Neutrophil (primary cell): ENCODE results near the gene CDR2.

Source experiments
- H3K27ac ChIP-seq: fragments of 200-600 bp; sonication (generic); 2 replicates; pipeline ENCODE4 v1.5.1; 2016; ENCODE audit warnings: mild to moderate bottlenecking, moderate library complexity
- H3K27me3 ChIP-seq: fragments of 200-600 bp; sonication (generic); 2 replicates; pipeline ENCODE4 v1.6.0; 2016; ENCODE audit warnings: mild to moderate bottlenecking
- H3K36me3 ChIP-seq: fragments of 200-600 bp; sonication (generic); 2 replicates; pipeline ENCODE4 v1.5.1; 2017
- H3K4me1 ChIP-seq, 2 experiments: fragments of 200-600 bp in 1 of 2; sonication (generic) in 1 of 2; 1 replicate in 1 of 2; 2 replicates in 1 of 2; pipeline versions ENCODE4 v1.5.1 to v1.6.1; 2013 to 2016; ENCODE audit warnings: low read depth in 1 of 2, low read length in 1 of 2, mild to moderate bottlenecking in 1 of 2, moderate library complexity in 1 of 2; ENCODE audit not compliant: control insufficient read depth in 1 of 2, insufficient read depth in 1 of 2
- H3K4me3 ChIP-seq, 2 experiments: fragments of 200-600 bp in 1 of 2; sonication (generic) in 1 of 2; 1 replicate in 1 of 2; 2 replicates in 1 of 2; pipeline ENCODE4 v1.5.1; 2013 to 2016; ENCODE audit warnings: low read depth in 1 of 2, low read length in 1 of 2, mild to moderate bottlenecking in 1 of 2, moderate library complexity in 1 of 2
- H3K9me3 ChIP-seq: fragments of 200-600 bp; sonication (generic); 2 replicates; pipeline ENCODE4 v1.5.1; 2016
- TF ChIP-seq, protein P1 (sequence below): fragments of 200-600 bp; sonication (generic); IDR thresholded peaks from 2 replicates; pipeline ENCODE4 v1.5.1; 2016; ENCODE audit warnings: antibody characterized with exemption

Gene CDR2

DNA sequence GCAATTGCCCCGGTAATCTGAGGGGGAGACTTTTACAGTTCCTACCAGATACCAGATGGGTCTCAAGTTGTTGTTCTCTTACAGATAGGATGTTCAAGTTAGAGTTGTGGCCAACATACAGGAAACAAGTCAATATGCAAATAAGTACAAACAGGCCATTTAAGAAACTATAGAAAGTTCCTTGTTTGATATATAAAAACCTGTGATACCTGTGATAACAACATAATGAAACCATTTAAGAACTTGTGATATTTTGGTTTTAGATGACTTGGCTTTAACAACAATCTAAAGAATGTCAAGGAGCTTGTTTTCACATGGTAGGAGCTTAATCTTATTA, 16.8 kb downstream of the CDR2 start:
- Histone ChIP-seq H3K4me3 (no peak overlapping the region), H3K4me1 (peaks cover 8 to 12% of the 10 kb centered on the region in 2 experiments), H3K27me3 (no peaks in the 10 kb centered on the region), H3K27ac (no peak overlapping the region), H3K9me3 (no peaks in the 10 kb centered on the region), H3K36me3 (no peaks in the 10 kb centered on the region)
- TF ChIP-seq, protein P1, sequence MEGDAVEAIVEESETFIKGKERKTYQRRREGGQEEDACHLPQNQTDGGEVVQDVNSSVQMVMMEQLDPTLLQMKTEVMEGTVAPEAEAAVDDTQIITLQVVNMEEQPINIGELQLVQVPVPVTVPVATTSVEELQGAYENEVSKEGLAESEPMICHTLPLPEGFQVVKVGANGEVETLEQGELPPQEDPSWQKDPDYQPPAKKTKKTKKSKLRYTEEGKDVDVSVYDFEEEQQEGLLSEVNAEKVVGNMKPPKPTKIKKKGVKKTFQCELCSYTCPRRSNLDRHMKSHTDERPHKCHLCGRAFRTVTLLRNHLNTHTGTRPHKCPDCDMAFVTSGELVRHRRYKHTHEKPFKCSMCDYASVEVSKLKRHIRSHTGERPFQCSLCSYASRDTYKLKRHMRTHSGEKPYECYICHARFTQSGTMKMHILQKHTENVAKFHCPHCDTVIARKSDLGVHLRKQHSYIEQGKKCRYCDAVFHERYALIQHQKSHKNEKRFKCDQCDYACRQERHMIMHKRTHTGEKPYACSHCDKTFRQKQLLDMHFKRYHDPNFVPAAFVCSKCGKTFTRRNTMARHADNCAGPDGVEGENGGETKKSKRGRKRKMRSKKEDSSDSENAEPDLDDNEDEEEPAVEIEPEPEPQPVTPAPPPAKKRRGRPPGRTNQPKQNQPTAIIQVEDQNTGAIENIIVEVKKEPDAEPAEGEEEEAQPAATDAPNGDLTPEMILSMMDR, result no peak

DNA sequence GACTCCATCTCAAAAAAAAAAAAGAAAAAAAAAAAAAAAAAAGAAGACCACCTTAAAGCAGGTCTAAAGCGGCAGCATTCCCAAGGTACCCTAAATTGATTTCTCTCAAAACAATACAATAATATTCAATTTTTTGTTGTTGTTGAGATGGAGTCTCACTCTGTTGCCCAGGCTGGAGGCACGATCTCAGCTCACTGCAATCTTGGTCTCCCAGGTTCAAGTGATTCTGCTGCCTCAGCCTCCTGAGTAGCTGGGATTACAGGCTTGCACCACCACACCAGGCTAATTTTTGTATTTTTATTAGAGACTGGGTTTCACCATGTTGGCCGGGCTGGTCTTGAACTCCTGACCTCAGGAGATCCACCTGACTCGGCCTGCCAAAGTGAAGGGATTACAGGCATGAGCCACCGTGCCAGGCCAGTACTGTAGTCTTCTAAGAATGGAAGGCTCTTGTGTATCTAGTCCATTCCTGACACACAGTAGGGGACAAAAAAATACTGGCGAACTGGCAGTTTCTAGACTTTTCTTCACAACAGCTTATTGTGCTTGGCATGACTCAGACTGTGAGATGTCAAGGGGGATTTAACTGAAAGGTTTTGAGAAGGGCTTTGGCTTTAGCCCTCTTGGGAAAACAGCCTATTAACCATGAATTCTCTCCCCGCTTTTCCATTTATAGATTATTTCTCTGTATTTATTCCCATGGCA, 17.3 kb downstream of the CDR2 start:
- no peak overlapping the region for H3K4me3 ChIP-seq
- no peaks in the 10 kb centered on the region for H3K36me3 ChIP-seq
- no peaks in the 10 kb centered on the region for H3K9me3 ChIP-seq
- peaks cover 8 to 12% of the 10 kb centered on the region in 2 experiments for H3K4me1 ChIP-seq
- no peak overlapping the region for H3K27ac ChIP-seq
- no peaks in the 10 kb centered on the region for H3K27me3 ChIP-seq
- TF ChIP-seq, protein P1, result no peak

DNA sequence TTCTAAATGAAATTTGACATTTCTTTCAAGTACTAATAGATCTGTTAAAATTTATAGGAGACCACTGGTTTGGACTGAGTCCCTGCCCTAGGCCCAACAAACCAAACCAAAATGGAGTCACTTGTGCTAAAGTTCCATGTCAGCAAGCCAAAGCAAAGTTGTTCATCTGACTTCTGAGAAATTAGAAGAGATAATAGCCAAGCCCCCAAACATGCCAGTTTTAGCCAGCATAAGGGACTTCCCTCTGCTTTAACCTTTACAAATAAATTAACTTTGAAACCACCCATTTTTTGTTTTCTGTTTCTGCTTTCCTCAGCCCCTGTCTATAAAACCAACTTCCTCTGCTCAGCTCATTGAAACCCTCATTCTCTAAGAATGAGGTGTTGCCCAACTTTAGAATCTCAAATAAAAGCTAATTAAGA, 18.9 kb downstream of the CDR2 start:
- no peak overlapping the region for H3K4me3 ChIP-seq
- TF ChIP-seq, protein P1, result no peak
- H3K36me3 ChIP-seq, result no peaks in the 10 kb centered on the region
- H3K9me3 ChIP-seq, result no peaks in the 10 kb centered on the region
- H3K27me3 ChIP-seq, result no peaks in the 10 kb centered on the region
- H3K4me1 ChIP-seq, result peaks cover 8 to 12% of the 10 kb centered on the region in 2 experiments
- no peak overlapping the region for H3K27ac ChIP-seq

DNA sequence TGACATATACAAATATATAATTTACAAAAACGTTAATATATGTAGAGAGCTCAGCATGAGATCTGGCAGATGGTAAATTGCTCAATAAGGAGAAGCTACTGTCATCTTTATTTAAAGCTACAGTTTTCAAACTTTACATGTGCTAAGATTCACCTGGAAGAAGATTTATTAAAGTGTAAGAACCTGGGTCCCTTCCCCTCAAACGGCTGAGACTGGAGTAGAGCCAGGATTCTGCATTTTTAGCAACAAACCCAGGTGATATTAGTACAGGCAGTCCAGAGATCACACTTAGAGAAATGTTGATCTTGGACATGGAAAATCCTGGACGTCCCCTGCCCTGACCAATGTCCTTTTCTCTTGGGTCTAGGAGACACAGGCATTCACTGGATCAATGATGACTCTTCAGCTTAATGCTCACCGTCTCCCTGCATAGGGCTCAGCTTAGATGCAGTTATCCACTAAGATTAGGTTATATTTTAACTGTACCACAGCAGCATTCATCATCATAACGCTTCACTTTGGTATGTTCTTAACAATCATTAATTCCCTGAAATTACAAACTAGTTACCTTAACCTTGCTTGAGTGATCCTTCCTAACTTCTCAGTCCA, 20.4 kb downstream of the CDR2 start:
- H3K27me3 ChIP-seq, result no peaks in the 10 kb centered on the region
- H3K27ac ChIP-seq, result peak overlapping the region; percentile 68
- H3K36me3 ChIP-seq, result peaks cover 8% of the 10 kb centered on the region
- TF ChIP-seq, protein P1, result no peak
- no peaks in the 10 kb centered on the region for H3K9me3 ChIP-seq
- peaks cover 8 to 12% of the 10 kb centered on the region in 2 experiments for H3K4me1 ChIP-seq
- H3K4me3 ChIP-seq, result no peak overlapping the region

DNA sequence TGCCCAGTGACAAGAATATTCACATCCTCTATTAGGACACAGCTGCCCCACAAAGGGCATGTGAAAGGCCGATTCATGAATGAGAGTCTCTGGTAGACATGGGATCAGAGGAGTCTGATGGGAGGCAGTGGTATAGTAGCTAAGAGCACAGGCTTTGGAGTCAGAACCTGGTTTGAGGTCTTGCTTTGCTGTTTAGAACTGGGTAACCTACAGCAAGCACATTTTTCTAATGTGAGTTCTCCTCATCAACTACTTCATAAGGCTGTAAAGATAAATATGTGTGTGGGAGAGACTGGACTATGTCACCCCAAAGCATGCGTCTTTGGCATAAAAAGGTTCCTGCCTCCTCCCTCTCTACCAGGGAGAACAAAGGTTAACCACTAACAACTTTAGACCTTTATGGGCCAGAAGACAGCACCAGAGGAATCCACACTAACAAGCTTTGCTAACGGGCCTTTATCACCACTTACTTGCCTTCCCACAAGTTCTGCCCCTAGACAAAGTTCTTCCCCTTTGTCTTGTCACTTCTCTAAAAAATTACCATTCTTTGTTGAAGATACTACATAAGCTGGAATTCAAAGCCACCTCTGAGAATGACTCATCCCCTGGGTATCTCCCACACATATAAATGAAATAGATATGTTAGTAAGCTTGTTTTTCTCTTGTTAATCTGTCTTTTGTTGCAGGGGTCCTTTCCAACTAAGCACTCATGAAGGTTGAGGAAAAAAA, 21.1 kb downstream of the CDR2 start:
- H3K36me3 ChIP-seq, result peaks cover 15% of the 10 kb centered on the region
- peaks cover 8 to 12% of the 10 kb centered on the region in 2 experiments for H3K4me1 ChIP-seq
- no peak overlapping the region for H3K4me3 ChIP-seq
- H3K27ac ChIP-seq, result peak overlapping the region; percentile 68
- H3K27me3 ChIP-seq, result no peaks in the 10 kb centered on the region
- H3K9me3 ChIP-seq, result no peaks in the 10 kb centered on the region
- TF ChIP-seq, protein P1, result no peak
